ENCODE measurements around the gene CNIH1. TPM values are rescaled to one million over a fixed set of nuclear protein-coding genes. Genes with fewer than 3 reads are reported as not detected.

Gene CNIH1
- total RNA-seq, 1 donor from 2014 or later = 111 TPM

- H3K36me3 Mint-ChIP-seq = peaks cover 21% of the 10 kb centered on the region
- no peaks in the 10 kb centered on the region for H3K4me1 Mint-ChIP-seq (ENCODE audit: unreplicated experiment)
- no peak overlapping the region for H3K27ac Mint-ChIP-seq
- H3K4me3 Mint-ChIP-seq = no peak overlapping the region
- no peaks in the 10 kb centered on the region for H3K27me3 Mint-ChIP-seq
- no peaks in the 10 kb centered on the region for H3K9me3 Mint-ChIP-seq
- no peak for DNase-seq (ENCODE audit: extremely low spot score, unreplicated experiment)
- no peak for TF ChIP-seq CTCF (conservative IDR thresholded peaks at IDR 0.05)
Observed at GRCh38 chr14:54425537-54426274, 15.5 kb downstream of the CNIH1 start.

- H3K27me3 Mint-ChIP-seq = no peaks in the 10 kb centered on the region
- TF ChIP-seq CTCF (conservative IDR thresholded peaks at IDR 0.05) = no peak
- H3K9me3 Mint-ChIP-seq = no peaks in the 10 kb centered on the region
- H3K27ac Mint-ChIP-seq = no peak overlapping the region
- DNase-seq (ENCODE audit: extremely low spot score, unreplicated experiment) = no peak
- peaks cover 4% of the 10 kb centered on the region for H3K4me1 Mint-ChIP-seq (ENCODE audit: unreplicated experiment)
- no peak overlapping the region for H3K4me3 Mint-ChIP-seq
- peaks cover 21% of the 10 kb centered on the region for H3K36me3 Mint-ChIP-seq
Observed at GRCh38 chr14:54425068-54425467, 16.1 kb downstream of the CNIH1 start.

- no peak for DNase-seq (ENCODE audit: extremely low spot score, unreplicated experiment)
- Mint-ChIP-seq H3K4me1 (ENCODE audit: unreplicated experiment) (peaks cover 4% of the 10 kb centered on the region), H3K36me3 (peaks cover 18% of the 10 kb centered on the region), H3K4me3 (no peak overlapping the region), H3K9me3 (no peaks in the 10 kb centered on the region), H3K27me3 (no peaks in the 10 kb centered on the region), H3K27ac (no peak overlapping the region)
- TF ChIP-seq CTCF (conservative IDR thresholded peaks at IDR 0.05) = no peak
Observed at GRCh38 chr14:54424479-54424901, 16.7 kb downstream of the CNIH1 start.

- peaks cover 18% of the 10 kb centered on the region for H3K36me3 Mint-ChIP-seq
- DNase-seq (ENCODE audit: extremely low spot score, unreplicated experiment) = no peak
- H3K27me3 Mint-ChIP-seq = no peaks in the 10 kb centered on the region
- no peak overlapping the region for H3K4me3 Mint-ChIP-seq
- H3K27ac Mint-ChIP-seq = no peak overlapping the region
- no peak for TF ChIP-seq CTCF (conservative IDR thresholded peaks at IDR 0.05)
- peaks cover 4% of the 10 kb centered on the region for H3K4me1 Mint-ChIP-seq (ENCODE audit: unreplicated experiment)
- H3K9me3 Mint-ChIP-seq = no peaks in the 10 kb centered on the region
Observed at GRCh38 chr14:54423991-54424390, 17.2 kb downstream of the CNIH1 start.

- H3K9me3 Mint-ChIP-seq = no peaks in the 10 kb centered on the region
- H3K36me3 Mint-ChIP-seq = peaks cover 4% of the 10 kb centered on the region
- H3K4me1 Mint-ChIP-seq (ENCODE audit: unreplicated experiment) = peaks cover 4% of the 10 kb centered on the region
- DNase-seq (ENCODE audit: extremely low spot score, unreplicated experiment) = no peak
- no peaks in the 10 kb centered on the region for H3K27me3 Mint-ChIP-seq
- TF ChIP-seq CTCF (conservative IDR thresholded peaks at IDR 0.05) = peak; percentile 71
- H3K4me3 Mint-ChIP-seq = no peak overlapping the region
- H3K27ac Mint-ChIP-seq = peak overlapping the region; percentile 8
Observed at GRCh38 chr14:54420478-54421142, 20.6 kb downstream of the CNIH1 start.
